OCI-LY1 (cell line): ENCODE data around the gene PP2D1.

Source experiments
- H2AFZ ChIP-seq: fragments of 200-600 bp; sonication (generic), shearing (Covaris generic); 2 replicates; pipeline ENCODE4 v1.6.0; 2014; ENCODE audit warnings: antibody characterized with exemption, mild to moderate bottlenecking, low read length
- H3F3A ChIP-seq: fragments of 200-600 bp; sonication (generic), shearing (Covaris generic); 2 replicates; pipeline ENCODE4 v1.6.0; 2014; ENCODE audit warnings: mild to moderate bottlenecking, antibody characterized with exemption, low read length, moderate library complexity; ENCODE audit not compliant: insufficient read depth
- H3K27ac ChIP-seq: fragments of 200-600 bp; sonication (generic); 2 replicates; pipeline ENCODE4 v1.5.1; 2014; ENCODE audit warnings: low read length, mixed run types, mild to moderate bottlenecking, low read depth; ENCODE audit not compliant: poor library complexity, severe bottlenecking
- H3K27me3 ChIP-seq: fragments of 200-600 bp; sonication (generic); 2 replicates; pipeline ENCODE4 v1.6.0; 2014; ENCODE audit warnings: antibody characterized with exemption, mild to moderate bottlenecking, low read length, moderate library complexity; ENCODE audit not compliant: insufficient read depth
- H3K36me3 ChIP-seq: fragments of 200-600 bp; sonication (generic); 2 replicates; pipeline ENCODE4 v1.6.1; 2014; ENCODE audit warnings: mild to moderate bottlenecking, antibody characterized with exemption, low read length, moderate library complexity, mixed read lengths; ENCODE audit not compliant: insufficient read depth
- H3K4me1 ChIP-seq: fragments of 200-600 bp; sonication (generic); 2 replicates; pipeline ENCODE4 v1.5.1; 2014; ENCODE audit warnings: mild to moderate bottlenecking, low read length, moderate library complexity; ENCODE audit not compliant: insufficient read depth, severe bottlenecking
- H3K4me2 ChIP-seq: fragments of 200-600 bp; sonication (generic), shearing (Covaris generic); 2 replicates; pipeline ENCODE4 v1.6.1; 2014; ENCODE audit warnings: low read length
- H3K4me3 ChIP-seq: fragments of 200-600 bp; sonication (generic); 2 replicates; pipeline ENCODE4 v1.5.1; 2014; ENCODE audit warnings: low read length, low read depth, mild to moderate bottlenecking, mixed read lengths; ENCODE audit not compliant: poor library complexity, severe bottlenecking
- H3K79me2 ChIP-seq: fragments of 200-600 bp; shearing (Covaris generic); 2 replicates; pipeline ENCODE4 v1.6.1; 2016; ENCODE audit warnings: mixed run types, low read length, mixed read lengths; ENCODE audit not compliant: insufficient read depth
- H3K9ac ChIP-seq: fragments of 200-600 bp; sonication (generic), shearing (Covaris generic); 2 replicates; pipeline ENCODE4 v1.6.1; 2014; ENCODE audit warnings: mild to moderate bottlenecking, low read length, mixed read lengths
- H3K9me2 ChIP-seq: fragments of 200-600 bp; sonication (generic), shearing (Covaris generic); 2 replicates; pipeline ENCODE4 v1.6.1; 2014; ENCODE audit warnings: low read depth, mild to moderate bottlenecking, low read length, mixed read lengths
- H3K9me3 ChIP-seq: fragments of 200-600 bp; shearing (Covaris generic); 2 replicates; pipeline ENCODE4 v1.6.1; 2014; ENCODE audit warnings: low read length, mixed read lengths
- H4K20me1 ChIP-seq: fragments of 200-600 bp; sonication (generic), shearing (Covaris generic); 2 replicates; pipeline ENCODE4 v1.6.0; 2016; ENCODE audit warnings: mild to moderate bottlenecking, low read length; ENCODE audit not compliant: insufficient read depth
- CTCF ChIP-seq: fragments of 200-600 bp; sonication (generic), shearing (Covaris generic); IDR thresholded peaks from 2 replicates; pipeline ENCODE4 v1.5.1; 2017; ENCODE audit warnings: mild to moderate bottlenecking, antibody characterized with exemption, low read length, moderate library complexity, mixed read lengths
- EZH2 ChIP-seq: fragments of 200-600 bp; sonication (generic), shearing (Covaris generic); IDR thresholded peaks from 2 replicates; pipeline ENCODE4 v1.8.0; 2017; ENCODE audit warnings: borderline replicate concordance, mixed run types, mild to moderate bottlenecking, antibody characterized with exemption, low read length, moderate library complexity, mixed read lengths

Gene PP2D1

GRCh38 chr3:20012164-20012563 is at the start of gene PP2D1:
TSS of gene PP2D1 (minus strand) at chr3:20012264. CDS start at chr3:20012072, 192 bp downstream.
- Histone ChIP-seq H3K4me1 (no peaks in the 10 kb centered on the region), H3K36me3 (no peaks in the 10 kb centered on the region), H3K27me3 (no peaks in the 10 kb centered on the region), H3K79me2 (no peaks in the 10 kb centered on the region), H3K9ac (no peak within 1 kb of the TSS), H3K27ac (no peak within 1 kb of the TSS), H3K9me2 (no peaks in the 10 kb centered on the region), H3F3A (no peaks in the 10 kb centered on the region), H4K20me1 (no peaks in the 10 kb centered on the region), H3K4me3 (no peak within 1 kb of the TSS), H3K9me3 (no peaks in the 10 kb centered on the region), H2AFZ (no peak within 1 kb of the TSS), H3K4me2 (no peak within 1 kb of the TSS)
- TF ChIP-seq EZH2 (no peak), CTCF (no peak)

- peaks cover 57% of the 10 kb centered on the region for H3K79me2 ChIP-seq
- no peak overlapping the region for H3K27ac ChIP-seq
- no peak overlapping the region for H3K9ac ChIP-seq
Measured at GRCh38 chr3:20060974-20061685, 49.1 kb upstream of the PP2D1 start.

GRCh38 chr3:20059929-20060328 is 47.9 kb upstream of the PP2D1 start:
- TF ChIP-seq CTCF, result no peak
- no peak for TF ChIP-seq EZH2
- H3K36me3 ChIP-seq, result no peaks in the 10 kb centered on the region
- 0 out of 2 replicates have a peak, but pooled peaks cover 4% of the 10 kb centered on the region for H3F3A ChIP-seq

More at GRCh38 chr3:20060974-20061685, 49.1 kb upstream of the PP2D1 start:
- H3K27me3 ChIP-seq, result no peaks in the 10 kb centered on the region
- no peak for TF ChIP-seq EZH2
- TF ChIP-seq CTCF, result no peak
- no peak overlapping the region for H2AFZ ChIP-seq
- no peak overlapping the region for H3K4me2 ChIP-seq
- peaks cover 18% of the 10 kb centered on the region for H3K4me1 ChIP-seq
- H3K9me3 ChIP-seq, result no peaks in the 10 kb centered on the region
- H4K20me1 ChIP-seq, result no peaks in the 10 kb centered on the region
- H3K36me3 ChIP-seq, result no peaks in the 10 kb centered on the region
- no peaks in the 10 kb centered on the region for H3F3A ChIP-seq
- no peak overlapping the region for H3K4me3 ChIP-seq
- H3K9me2 ChIP-seq, result no peaks in the 10 kb centered on the region

More at GRCh38 chr3:20059929-20060328, 47.9 kb upstream of the PP2D1 start:
- Histone ChIP-seq H3K4me3 (no peak overlapping the region), H3K9me2 (no peaks in the 10 kb centered on the region), H3K27ac (no peak overlapping the region), H3K79me2 (peaks cover 54% of the 10 kb centered on the region), H3K27me3 (no peaks in the 10 kb centered on the region), H3K9ac (no peak overlapping the region), H3K9me3 (no peaks in the 10 kb centered on the region), H3K4me1 (peaks cover 31% of the 10 kb centered on the region), H3K4me2 (no peak overlapping the region), H2AFZ (no peak overlapping the region), H4K20me1 (no peaks in the 10 kb centered on the region)
